SK-N-SH (cell line): Measurements from ENCODE around the gene USP30. TPM values are rescaled to one million over a fixed set of nuclear protein-coding genes. Genes with fewer than 3 reads are reported as not detected.

Experiments used
- CTCF ChIA-PET: fragments of 300-600, 350-600 bp; formaldehyde crosslinking; extraction: SDS; loops from one replicate; lab custom pipeline; 2021; lab: Yijun Ruan, JAX
- POLR2A ChIA-PET: fragments of 350-600 bp; sonication (Branson Sonifier 250); formaldehyde crosslinking; extraction: SDS; loops from one replicate; lab custom pipeline; 2020; ENCODE audit warnings: antibody characterized with exemption, inconsistent platforms; lab: Yijun Ruan, JAX
- DNase-seq: peaks from one replicate; pipeline ENCODE4 v3.0.0; 2012
- H2AFZ ChIP-seq: fragments of 200-600 bp; sonication (generic); 2 replicates; pipeline ENCODE4 v1.8.1; 2016; ENCODE audit warnings: antibody characterized with exemption, mild to moderate bottlenecking, low read depth
- H3F3A ChIP-seq: fragments of 200-600 bp; sonication (generic); replicated peaks from 2 replicates; pipeline ENCODE3; 2016; ENCODE audit warnings: antibody characterized with exemption, mild to moderate bottlenecking; ENCODE audit not compliant: insufficient read depth
- H3K27ac ChIP-seq, 2 experiments: fragments of 200-500 bp in 1 of 2; fragments of 200-600 bp in 1 of 2; sonication (Bioruptor generic) in 1 of 2; sonication (generic), shearing (Covaris generic) in 1 of 2; 2 replicates each; pipeline versions ENCODE4 v1.5.1 to v1.6.1; 2014 to 2016; ENCODE audit warnings: low read depth in 2 of 2, inconsistent platforms in 1 of 2, low read length in 1 of 2, mild to moderate bottlenecking in 1 of 2, mixed read lengths in 1 of 2
- H3K27me3 ChIP-seq: fragments of 200-600 bp; sonication (generic), shearing (Covaris generic); 2 replicates; pipeline ENCODE4 v1.6.1; 2016; ENCODE audit warnings: mixed run types; ENCODE audit not compliant: insufficient read depth
- H3K36me3 ChIP-seq, 2 experiments: fragments of 200-500 bp in 1 of 2; fragments of 200-600 bp in 1 of 2; sonication (Bioruptor generic) in 1 of 2; sonication (generic) in 1 of 2; replicated peaks in 1 of 2; 2 replicates each; pipeline versions ENCODE3 to v1.5.1; 2014 to 2016; ENCODE audit warnings: low read length in 1 of 2, mild to moderate bottlenecking in 1 of 2; ENCODE audit not compliant: insufficient read depth in 2 of 2, control insufficient read depth in 1 of 2
- H3K4me1 ChIP-seq, 2 experiments: fragments of 200-500 bp in 1 of 2; fragments of 200-600 bp in 1 of 2; sonication (Bioruptor generic) in 1 of 2; sonication (generic), shearing (Covaris generic) in 1 of 2; 2 replicates each; pipeline versions ENCODE4 v1.5.1 to v1.6.1; 2014 to 2016; ENCODE audit warnings: low read depth in 1 of 2, low read length in 1 of 2, mixed run types in 1 of 2; ENCODE audit not compliant: insufficient read depth in 2 of 2, control insufficient read depth in 1 of 2
- H3K4me2 ChIP-seq: fragments of 200-600 bp; sonication (generic), shearing (Covaris generic); 2 replicates; pipeline ENCODE4 v1.6.1; 2017; ENCODE audit warnings: mixed run types
- H3K4me3 ChIP-seq, 2 experiments: fragments of 200-500 bp in 1 of 2; fragments of 200-600 bp in 1 of 2; sonication (Bioruptor generic) in 1 of 2; sonication (generic), shearing (Covaris generic) in 1 of 2; 2 replicates each; pipeline versions ENCODE4 v1.5.1 to v1.8.1; 2014 to 2016; ENCODE audit warnings: low read depth in 2 of 2, inconsistent platforms in 1 of 2, low read length in 1 of 2, mild to moderate bottlenecking in 1 of 2, mixed read lengths in 1 of 2, moderate library complexity in 1 of 2
- H3K79me2 ChIP-seq: fragments of 200-600 bp; sonication (generic); 2 replicates; pipeline ENCODE4 v1.8.1; 2017; ENCODE audit warnings: mild to moderate bottlenecking; ENCODE audit not compliant: insufficient read depth
- H3K9ac ChIP-seq: fragments of 200-600 bp; sonication (generic); 2 replicates; pipeline ENCODE4 v1.6.1; 2017; ENCODE audit warnings: mixed run types
- H3K9me2 ChIP-seq: fragments of 200-600 bp; sonication (generic); 2 replicates; pipeline ENCODE4 v1.6.1; 2017; ENCODE audit warnings: mixed run types
- H3K9me3 ChIP-seq: fragments of 200-600 bp; sonication (generic); 2 replicates; pipeline ENCODE4 v1.6.1; 2017; ENCODE audit warnings: mixed run types, mild to moderate bottlenecking, moderate library complexity
- H4K20me1 ChIP-seq: fragments of 200-600 bp; sonication (generic); 2 replicates; pipeline ENCODE4 v1.6.1; 2017; ENCODE audit warnings: mild to moderate bottlenecking, mixed run types; ENCODE audit not compliant: insufficient read depth
- EP300 ChIP-seq, 2 experiments: IDR thresholded peaks; 2 replicates each; pipeline versions ENCODE4 v1.4.0 to v1.6.1; 2012; ENCODE audit warnings: borderline replicate concordance in 1 of 2, low read depth in 1 of 2, low read length in 1 of 2
- EZH2phosphoT487 ChIP-seq: fragments of 200-600 bp; sonication (generic); IDR thresholded peaks from 2 replicates; pipeline ENCODE4 v1.6.1; 2017; ENCODE audit warnings: low read depth, mixed run types, mild to moderate bottlenecking, antibody characterized with exemption, moderate library complexity, borderline replicate concordance
- FOXJ3 ChIP-seq: sonication (generic); formaldehyde crosslinking; IDR thresholded peaks from 2 replicates; pipeline ENCODE4 v1.5.1; 2020; ENCODE audit warnings: mild to moderate bottlenecking, missing genetic modification reagents
- FOXM1 ChIP-seq: IDR thresholded peaks from 2 replicates; pipeline ENCODE4 v1.4.0; 2012; ENCODE audit warnings: low read depth, mild to moderate bottlenecking
- GATA2 ChIP-seq: sonication (generic); formaldehyde crosslinking; IDR thresholded peaks from 2 replicates; pipeline ENCODE4 v1.5.0; 2020; ENCODE audit warnings: mild to moderate bottlenecking, missing genetic modification reagents
- JUND ChIP-seq: IDR thresholded peaks from 2 replicates; pipeline ENCODE4 v1.4.0; 2012
- MEF2A ChIP-seq: IDR thresholded peaks from 2 replicates; pipeline ENCODE4 v1.4.0; 2012; ENCODE audit warnings: low read depth, borderline replicate concordance
- NFIC ChIP-seq: IDR thresholded peaks from 2 replicates; pipeline ENCODE4 v1.4.0; 2012; ENCODE audit warnings: borderline replicate concordance
- NRF1 ChIP-seq: IDR thresholded peaks from 2 replicates; pipeline ENCODE4 v1.6.1; 2012; ENCODE audit warnings: low read depth, mild to moderate bottlenecking, low read length
- RFX5 ChIP-seq: IDR thresholded peaks from 2 replicates; pipeline ENCODE4 v1.6.1; 2012; ENCODE audit warnings: mild to moderate bottlenecking, improper control_type of control experiment, low read length
- SMC3 ChIP-seq: IDR thresholded peaks from 2 replicates; pipeline ENCODE4 v1.6.1; 2012; ENCODE audit warnings: low read depth, low read length, improper control_type of control experiment
- TEAD4 ChIP-seq: IDR thresholded peaks from 2 replicates; pipeline ENCODE4 v1.4.0; 2012; ENCODE audit warnings: mild to moderate bottlenecking, borderline replicate concordance; ENCODE audit not compliant: insufficient read depth
- WGBS: methylation state at CpG from one replicate; pipeline ENCODE4 v1.1.6; 2017; ENCODE audit warnings: low lambda C conversion rate; 5-methylcytosine and 5-hydroxymethylcytosine counted together
- polyA plus RNA-seq, 3 experiments: library from polyadenylated mRNA; depleted of rRNA; stranded (reverse); fragments of >200 nt; gene quantifications; 2 replicates each; pipeline ENCODE4 v1.2.3, GENCODE V29; 2012
- TF ChIP-seq, protein P1 (sequence below): IDR thresholded peaks from 2 replicates; pipeline ENCODE4 v1.4.0; 2012; ENCODE audit warnings: low read depth
- TF ChIP-seq, protein P2 (sequence below): IDR thresholded peaks from 2 replicates; pipeline ENCODE4 v1.4.0; 2012; ENCODE audit warnings: low read depth, borderline replicate concordance
- TF ChIP-seq, protein P3 (sequence below): fragments of 150-350 bp; IDR thresholded peaks from 2 replicates; pipeline ENCODE4 v1.6.1; 2017; ENCODE audit warnings: antibody characterized with exemption, low read length, low read depth, borderline replicate concordance
- TF ChIP-seq, protein P4 (sequence below): IDR thresholded peaks from 2 replicates; pipeline ENCODE4 v1.4.0; 2012; ENCODE audit warnings: low read depth, borderline replicate concordance
- TF ChIP-seq, protein P5 (sequence below): IDR thresholded peaks from 2 replicates; pipeline ENCODE4 v1.6.1; 2012; ENCODE audit warnings: mild to moderate bottlenecking, low read depth, low read length, moderate library complexity

The USP30 gene, protein sequence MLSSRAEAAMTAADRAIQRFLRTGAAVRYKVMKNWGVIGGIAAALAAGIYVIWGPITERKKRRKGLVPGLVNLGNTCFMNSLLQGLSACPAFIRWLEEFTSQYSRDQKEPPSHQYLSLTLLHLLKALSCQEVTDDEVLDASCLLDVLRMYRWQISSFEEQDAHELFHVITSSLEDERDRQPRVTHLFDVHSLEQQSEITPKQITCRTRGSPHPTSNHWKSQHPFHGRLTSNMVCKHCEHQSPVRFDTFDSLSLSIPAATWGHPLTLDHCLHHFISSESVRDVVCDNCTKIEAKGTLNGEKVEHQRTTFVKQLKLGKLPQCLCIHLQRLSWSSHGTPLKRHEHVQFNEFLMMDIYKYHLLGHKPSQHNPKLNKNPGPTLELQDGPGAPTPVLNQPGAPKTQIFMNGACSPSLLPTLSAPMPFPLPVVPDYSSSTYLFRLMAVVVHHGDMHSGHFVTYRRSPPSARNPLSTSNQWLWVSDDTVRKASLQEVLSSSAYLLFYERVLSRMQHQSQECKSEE
- polyA plus RNA-seq (2012; rRNA removed): 10.9 and 11.8 TPM in 2 replicates
- 9.7 and 11.0 TPM in 2 replicates for polyA plus RNA-seq (2012; cell fraction: cytosol; rRNA removed)
- 17.1 and 23.0 TPM in 2 replicates for polyA plus RNA-seq (2012; cell fraction: nucleus; rRNA removed)

DNA sequence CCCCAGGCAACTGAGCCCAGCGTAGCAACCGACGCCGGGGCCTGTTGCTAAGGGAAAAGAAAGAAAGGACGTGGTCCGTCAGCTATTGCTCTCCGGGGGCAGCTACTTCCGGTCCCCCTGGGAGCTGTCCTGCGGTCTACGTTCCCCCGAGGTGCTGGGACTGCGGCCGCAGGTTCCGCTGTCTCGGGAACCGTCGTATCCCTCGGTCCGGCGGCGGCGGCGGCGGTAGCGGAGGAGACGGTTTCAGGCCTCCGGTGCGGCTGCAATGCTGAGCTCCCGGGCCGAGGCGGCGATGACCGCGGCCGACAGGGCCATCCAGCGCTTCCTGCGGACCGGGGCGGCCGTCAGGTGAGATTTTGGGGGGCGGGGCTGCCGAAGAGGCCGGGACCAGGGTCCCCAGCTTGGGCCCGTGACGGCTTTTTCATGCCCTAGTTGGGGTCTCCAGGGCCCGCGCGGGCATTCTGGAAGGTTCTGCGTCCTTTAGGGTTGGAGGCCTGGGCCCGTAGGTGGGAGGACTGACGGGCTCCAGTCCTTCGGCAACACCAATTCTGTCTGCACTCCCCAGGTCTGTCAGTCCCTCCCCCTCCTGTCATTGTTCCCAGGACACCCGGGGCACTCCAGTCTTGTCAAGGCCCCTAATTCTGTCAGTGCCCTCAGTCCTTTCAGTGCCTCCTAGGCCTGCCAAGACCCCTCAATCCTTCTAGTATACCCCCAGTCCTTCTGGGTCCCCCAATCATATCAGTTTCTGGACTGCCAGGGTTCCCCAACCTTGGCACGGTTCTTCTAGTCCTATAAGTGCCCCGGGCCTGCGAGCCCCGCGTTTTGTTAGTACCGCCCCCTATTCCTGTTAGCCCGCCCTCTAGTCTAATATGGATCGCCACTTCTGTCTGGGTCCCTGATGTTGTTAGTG is at the start of gene USP30:
TSS of gene USP30 (plus strand) at position 163 of the 910 bp plus-strand sequence. CDS start at position 266, 103 bp downstream.
- ChIA-PET CTCF (interaction anchor here (1.2 to 1.7 kb wide), 2 partner anchors 9 to 102 kb away, joined by 3 to 4 read pairs; no protein-coding TSS in a partner anchor), POLR2A (interaction anchor here (1.0 kb wide), 1 partner anchor 9 kb away, joined by 3 read pairs; no protein-coding TSS in a partner anchor)
- peaks cover 21% of the 10 kb centered on the region; the same call in 1 of the 2 replicates for H3K79me2 ChIP-seq
- H3F3A ChIP-seq: no peaks in the 10 kb centered on the region
- H2AFZ ChIP-seq: peak within 1 kb of the TSS; percentile 98
- H3K4me3 ChIP-seq: peak within 1 kb of the TSS; percentile 78 to 83
- H3K36me3 ChIP-seq: peaks cover 0 to under 1% of the 10 kb centered on the region in 2 experiments
- H4K20me1 ChIP-seq: no peaks in the 10 kb centered on the region
- peak within 1 kb of the TSS; percentile 94 for H3K4me2 ChIP-seq
- no peaks in the 10 kb centered on the region for H3K9me2 ChIP-seq
- peak; percentile 94 for DNase-seq
- H3K27ac ChIP-seq: peak within 1 kb of the TSS; percentile 20 to 56; a peak in 3 of 4 replicates
- H3K9me3 ChIP-seq: no peaks in the 10 kb centered on the region
- H3K27me3 ChIP-seq: no peaks in the 10 kb centered on the region
- 1% methylated on average over 23 of the region's 61 CpGs for WGBS
- H3K4me1 ChIP-seq: peaks cover 4 to 6% of the 10 kb centered on the region in 2 experiments; a peak in 1 of 4 replicates
- peak within 1 kb of the TSS; percentile 73 for H3K9ac ChIP-seq
- TF ChIP-seq, protein P1, sequence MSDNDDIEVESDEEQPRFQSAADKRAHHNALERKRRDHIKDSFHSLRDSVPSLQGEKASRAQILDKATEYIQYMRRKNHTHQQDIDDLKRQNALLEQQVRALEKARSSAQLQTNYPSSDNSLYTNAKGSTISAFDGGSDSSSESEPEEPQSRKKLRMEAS: peak; percentile 70
- 0 out of 2 replicates have a peak, but pooled peaks have one; percentile 4 for TF ChIP-seq GATA2
- TF ChIP-seq, protein P2, sequence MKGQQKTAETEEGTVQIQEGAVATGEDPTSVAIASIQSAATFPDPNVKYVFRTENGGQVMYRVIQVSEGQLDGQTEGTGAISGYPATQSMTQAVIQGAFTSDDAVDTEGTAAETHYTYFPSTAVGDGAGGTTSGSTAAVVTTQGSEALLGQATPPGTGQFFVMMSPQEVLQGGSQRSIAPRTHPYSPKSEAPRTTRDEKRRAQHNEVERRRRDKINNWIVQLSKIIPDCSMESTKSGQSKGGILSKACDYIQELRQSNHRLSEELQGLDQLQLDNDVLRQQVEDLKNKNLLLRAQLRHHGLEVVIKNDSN: peak; percentile 69; the same call in 1 of the 2 replicates
- peak; percentile 61; the same call in 1 of the 2 replicates for TF ChIP-seq RFX5
- peak; percentile 16 to 60; a peak in 1 of 4 replicates for TF ChIP-seq EP300 (IDR thresholded peaks at IDR 0.05; ENCODE audit: borderline replicate concordance in 1 of 2, low read depth in 1 of 2, low read length in 1 of 2)
- no peak for TF ChIP-seq TEAD4
- no peak; the same call in 1 of the 2 replicates for TF ChIP-seq MEF2A
- TF ChIP-seq FOXM1: no peak
- no peak for TF ChIP-seq NRF1
- no peak for TF ChIP-seq JUND
- TF ChIP-seq FOXJ3: 0 out of 2 replicates have a peak, but pooled peaks have one; percentile 15
- no peak for TF ChIP-seq EZH2phosphoT487
- TF ChIP-seq NFIC: no peak; the same call in 1 of the 2 replicates
- no peak for TF ChIP-seq SMC3
- TF ChIP-seq, protein P3, sequence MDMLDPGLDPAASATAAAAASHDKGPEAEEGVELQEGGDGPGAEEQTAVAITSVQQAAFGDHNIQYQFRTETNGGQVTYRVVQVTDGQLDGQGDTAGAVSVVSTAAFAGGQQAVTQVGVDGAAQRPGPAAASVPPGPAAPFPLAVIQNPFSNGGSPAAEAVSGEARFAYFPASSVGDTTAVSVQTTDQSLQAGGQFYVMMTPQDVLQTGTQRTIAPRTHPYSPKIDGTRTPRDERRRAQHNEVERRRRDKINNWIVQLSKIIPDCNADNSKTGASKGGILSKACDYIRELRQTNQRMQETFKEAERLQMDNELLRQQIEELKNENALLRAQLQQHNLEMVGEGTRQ: no peak
- TF ChIP-seq, protein P4, sequence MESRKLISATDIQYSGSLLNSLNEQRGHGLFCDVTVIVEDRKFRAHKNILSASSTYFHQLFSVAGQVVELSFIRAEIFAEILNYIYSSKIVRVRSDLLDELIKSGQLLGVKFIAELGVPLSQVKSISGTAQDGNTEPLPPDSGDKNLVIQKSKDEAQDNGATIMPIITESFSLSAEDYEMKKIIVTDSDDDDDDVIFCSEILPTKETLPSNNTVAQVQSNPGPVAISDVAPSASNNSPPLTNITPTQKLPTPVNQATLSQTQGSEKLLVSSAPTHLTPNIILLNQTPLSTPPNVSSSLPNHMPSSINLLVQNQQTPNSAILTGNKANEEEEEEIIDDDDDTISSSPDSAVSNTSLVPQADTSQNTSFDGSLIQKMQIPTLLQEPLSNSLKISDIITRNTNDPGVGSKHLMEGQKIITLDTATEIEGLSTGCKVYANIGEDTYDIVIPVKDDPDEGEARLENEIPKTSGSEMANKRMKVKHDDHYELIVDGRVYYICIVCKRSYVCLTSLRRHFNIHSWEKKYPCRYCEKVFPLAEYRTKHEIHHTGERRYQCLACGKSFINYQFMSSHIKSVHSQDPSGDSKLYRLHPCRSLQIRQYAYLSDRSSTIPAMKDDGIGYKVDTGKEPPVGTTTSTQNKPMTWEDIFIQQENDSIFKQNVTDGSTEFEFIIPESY: 0 out of 2 replicates have a peak, but pooled peaks have one; percentile 14
- TF ChIP-seq, protein P5, sequence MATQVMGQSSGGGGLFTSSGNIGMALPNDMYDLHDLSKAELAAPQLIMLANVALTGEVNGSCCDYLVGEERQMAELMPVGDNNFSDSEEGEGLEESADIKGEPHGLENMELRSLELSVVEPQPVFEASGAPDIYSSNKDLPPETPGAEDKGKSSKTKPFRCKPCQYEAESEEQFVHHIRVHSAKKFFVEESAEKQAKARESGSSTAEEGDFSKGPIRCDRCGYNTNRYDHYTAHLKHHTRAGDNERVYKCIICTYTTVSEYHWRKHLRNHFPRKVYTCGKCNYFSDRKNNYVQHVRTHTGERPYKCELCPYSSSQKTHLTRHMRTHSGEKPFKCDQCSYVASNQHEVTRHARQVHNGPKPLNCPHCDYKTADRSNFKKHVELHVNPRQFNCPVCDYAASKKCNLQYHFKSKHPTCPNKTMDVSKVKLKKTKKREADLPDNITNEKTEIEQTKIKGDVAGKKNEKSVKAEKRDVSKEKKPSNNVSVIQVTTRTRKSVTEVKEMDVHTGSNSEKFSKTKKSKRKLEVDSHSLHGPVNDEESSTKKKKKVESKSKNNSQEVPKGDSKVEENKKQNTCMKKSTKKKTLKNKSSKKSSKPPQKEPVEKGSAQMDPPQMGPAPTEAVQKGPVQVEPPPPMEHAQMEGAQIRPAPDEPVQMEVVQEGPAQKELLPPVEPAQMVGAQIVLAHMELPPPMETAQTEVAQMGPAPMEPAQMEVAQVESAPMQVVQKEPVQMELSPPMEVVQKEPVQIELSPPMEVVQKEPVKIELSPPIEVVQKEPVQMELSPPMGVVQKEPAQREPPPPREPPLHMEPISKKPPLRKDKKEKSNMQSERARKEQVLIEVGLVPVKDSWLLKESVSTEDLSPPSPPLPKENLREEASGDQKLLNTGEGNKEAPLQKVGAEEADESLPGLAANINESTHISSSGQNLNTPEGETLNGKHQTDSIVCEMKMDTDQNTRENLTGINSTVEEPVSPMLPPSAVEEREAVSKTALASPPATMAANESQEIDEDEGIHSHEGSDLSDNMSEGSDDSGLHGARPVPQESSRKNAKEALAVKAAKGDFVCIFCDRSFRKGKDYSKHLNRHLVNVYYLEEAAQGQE: peak; percentile 75; the same call in 1 of the 2 replicates
